GM12801 (cell line): ENCODE measurements around the gene GLRB.

ENCODE experiments used
- CTCF ChIP-seq: IDR thresholded peaks from one replicate; pipeline ENCODE4 v1.5.1; 2011; ENCODE audit warnings: control low read depth; ENCODE audit not compliant: insufficient read length; ENCODE audit errors: extremely low read depth

GLRB gene

GRCh38 chr4:157075811-157076577 is at the start of gene GLRB:
GLRB (plus strand) TSS chr4:157076150; CDS start chr4:157078025, 1,875 bp downstream.
- no peak for TF ChIP-seq CTCF

GRCh38 chr4:157035471-157035870 is 40.5 kb upstream of the GLRB start:
- no peak for TF ChIP-seq CTCF

GRCh38 chr4:157040405-157040804 is 35.5 kb upstream of the GLRB start:
- TF ChIP-seq CTCF: no peak

- TF ChIP-seq CTCF: no peak
Observed at GRCh38 chr4:157043131-157043530, 32.8 kb upstream of the GLRB start.

GRCh38 chr4:157045507-157046127 is 30.3 kb upstream of the GLRB start:
- TF ChIP-seq CTCF: no peak

- no peak for TF ChIP-seq CTCF
Observed at GRCh38 chr4:157048248-157048647, 27.7 kb upstream of the GLRB start.

GRCh38 chr4:157050561-157050960 is 25.4 kb upstream of the GLRB start:
- no peak for TF ChIP-seq CTCF
